Activated T-cell treated with anti-CD3 and anti-CD28 coated beads for 24 hours (primary cell): ENCODE measurements around the gene CCL26.

Experiments used
- DNase-seq: peaks from one replicate; pipeline ENCODE4 v3.0.0-alpha.2; 2020; ENCODE audit warnings: low read depth

Gene CCL26

DNA sequence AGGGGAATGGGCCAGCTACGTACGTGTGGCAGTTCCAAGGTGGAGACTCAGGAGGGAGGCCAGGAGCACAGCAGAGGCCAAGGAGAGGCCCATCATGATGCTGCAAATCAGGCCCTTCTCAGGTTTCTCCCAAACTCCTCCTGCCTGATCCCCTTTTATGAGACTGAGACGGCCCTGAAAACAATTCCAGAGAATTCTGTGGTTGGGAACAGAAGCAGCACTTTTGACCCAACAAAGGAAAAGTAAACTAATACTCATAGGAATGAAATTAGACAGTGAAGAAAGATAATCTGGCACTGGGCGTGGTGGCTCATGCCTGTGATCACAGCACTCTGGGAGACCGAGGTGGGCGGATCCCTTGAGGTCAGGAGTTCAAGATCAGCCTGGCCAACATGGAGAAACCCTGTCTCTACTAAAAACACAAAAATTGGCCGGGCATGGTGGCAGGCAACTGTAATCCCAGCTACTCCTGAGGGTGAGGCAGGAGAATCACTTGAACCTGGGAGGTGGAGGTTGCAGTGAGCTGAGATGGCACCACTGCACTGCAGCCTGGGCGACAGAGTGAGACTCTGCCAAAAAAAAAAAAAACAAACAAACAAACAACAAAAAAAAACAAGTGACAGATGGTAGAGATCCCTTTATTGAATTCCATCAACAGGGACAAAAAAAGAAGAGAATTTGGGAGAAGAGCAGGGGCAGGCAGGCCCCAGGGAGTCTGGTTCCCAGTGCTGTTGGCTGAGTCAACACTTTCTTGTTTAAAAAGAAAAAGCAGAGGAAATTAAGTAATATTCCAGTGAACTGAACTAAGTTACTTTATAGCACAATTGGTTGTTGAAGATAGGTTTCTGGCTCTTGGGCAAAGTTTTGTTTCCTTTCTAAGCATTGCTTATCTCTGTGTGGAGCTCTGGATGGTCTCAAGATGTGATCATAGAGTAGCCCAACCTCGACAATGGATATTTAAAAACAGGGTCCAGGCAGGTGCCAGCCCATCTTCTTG lies at the start of gene CCL26:
TSS of gene CCL26 (minus strand) at position 131 of the 997 bp plus-strand sequence. CDS start at position 96, 35 bp downstream.
- no peak for DNase-seq

- DNase-seq: no peak
Observed at GRCh38 chr7:75820688-75821087, 48.7 kb upstream of the CCL26 start.

- no peak for DNase-seq
Observed at GRCh38 chr7:75819711-75820110, 47.7 kb upstream of the CCL26 start.

- DNase-seq: no peak
Observed at GRCh38 chr7:75818472-75818871, 46.5 kb upstream of the CCL26 start.

DNA sequence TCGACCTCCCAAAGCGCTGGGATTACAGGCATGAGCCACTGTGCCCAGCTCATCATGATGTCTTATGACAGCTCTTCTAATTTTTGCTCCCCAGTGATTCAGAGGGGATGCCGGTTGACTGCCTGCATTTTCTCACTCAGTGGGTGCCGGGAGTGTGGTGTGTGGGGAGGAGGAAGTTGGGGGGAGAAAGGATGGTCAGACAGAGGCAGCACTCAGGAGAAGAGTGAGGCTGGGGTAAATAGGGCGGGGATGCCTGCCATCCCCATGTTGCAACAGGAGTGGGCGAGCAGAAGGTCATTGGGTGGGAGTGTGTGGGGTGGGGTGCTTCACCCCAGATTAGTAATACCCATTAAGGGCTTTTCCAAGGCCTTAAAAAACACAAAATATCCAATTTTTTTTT lies 45.1 kb upstream of the CCL26 start:
- DNase-seq: no peak

- DNase-seq: no peak
Observed at GRCh38 chr7:75815418-75816064, 43.5 kb upstream of the CCL26 start.

GRCh38 chr7:75814407-75814947 lies 42.5 kb upstream of the CCL26 start:
- DNase-seq: no peak

DNA sequence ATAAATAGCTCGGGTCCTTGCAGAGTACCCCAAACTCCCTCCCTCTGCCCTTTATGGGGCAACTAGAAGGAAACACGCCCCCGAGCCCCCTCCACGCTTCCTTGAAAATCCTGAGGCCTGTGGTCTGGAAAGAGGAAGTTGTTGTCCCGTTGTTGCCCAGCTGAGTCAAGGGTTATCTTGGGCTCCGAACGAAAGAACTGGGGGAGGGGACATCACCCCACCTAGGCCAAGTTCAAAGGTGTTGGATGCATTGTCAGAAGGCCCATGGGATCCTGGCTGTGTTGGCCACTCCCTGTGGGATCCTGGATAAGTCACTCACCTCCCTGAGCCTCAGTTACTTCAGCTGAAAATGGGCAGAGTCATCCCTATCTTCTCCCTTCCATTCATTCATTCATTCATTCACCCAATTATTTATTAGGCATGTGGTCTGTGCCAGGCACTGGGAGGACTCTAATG lies 41.8 kb upstream of the CCL26 start, which contains the start of gene CCL24:
TSS of gene CCL24 (minus strand) at position 26 of the 456 bp plus-strand sequence. CDS start 91 bp downstream, outside the sequence.
- DNase-seq: no peak

GRCh38 chr7:75813084-75813483 lies 41.1 kb upstream of the CCL26 start:
- DNase-seq: no peak

GRCh38 chr7:75811894-75812678 lies 40.1 kb upstream of the CCL26 start:
- DNase-seq: no peak

DNA sequence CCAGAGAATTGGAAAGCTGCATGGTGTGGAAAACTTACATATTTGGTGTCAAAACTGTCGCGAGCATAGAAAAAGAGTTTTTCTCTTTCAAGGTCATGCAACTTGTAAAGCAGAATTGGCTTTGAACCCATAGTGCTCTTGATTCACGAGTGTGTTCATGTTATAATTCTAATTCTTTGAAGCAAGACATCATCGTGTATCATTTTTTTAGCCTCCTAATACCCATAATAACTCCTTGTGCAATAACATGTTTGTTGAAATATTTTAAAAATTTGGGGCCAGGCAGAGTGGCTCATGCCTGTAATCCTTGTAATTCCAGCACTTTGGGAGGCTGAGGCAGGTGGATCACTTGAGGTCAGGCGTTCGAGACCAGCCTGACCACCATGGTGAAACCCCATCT lies 37.4 kb upstream of the CCL26 start:
- no peak for DNase-seq

- no peak for DNase-seq
Observed at GRCh38 chr7:75808106-75808505, 36.1 kb upstream of the CCL26 start.

DNA sequence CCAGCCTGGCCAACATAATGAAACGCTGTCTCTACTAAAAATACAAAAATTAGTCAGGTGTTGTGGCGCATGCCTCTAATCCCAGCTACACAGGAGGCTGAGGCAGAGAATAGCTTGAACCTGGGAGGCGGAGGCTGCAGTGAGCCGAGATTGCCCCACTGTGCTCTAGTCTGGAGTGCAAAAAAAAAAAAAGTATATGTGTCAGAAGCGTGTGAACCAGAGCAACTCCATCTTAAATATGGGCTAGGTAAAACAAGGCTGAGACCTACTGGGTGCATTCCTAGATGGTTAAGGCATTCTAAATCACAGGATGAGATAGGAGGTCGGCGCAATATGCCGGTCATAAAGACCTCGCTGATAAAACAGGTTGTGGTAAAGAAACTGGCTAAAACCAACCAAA lies 35.4 kb upstream of the CCL26 start:
- no peak for DNase-seq

GRCh38 chr7:75806560-75807307 lies 34.7 kb upstream of the CCL26 start:
- no peak for DNase-seq

- no peak for DNase-seq
Observed at GRCh38 chr7:75804705-75805104, 32.7 kb upstream of the CCL26 start.

GRCh38 chr7:75804004-75804403 lies 32.0 kb upstream of the CCL26 start:
- DNase-seq: no peak

GRCh38 chr7:75802552-75802821 lies 30.5 kb upstream of the CCL26 start:
- no peak for DNase-seq

GRCh38 chr7:75798770-75799169 lies 26.8 kb upstream of the CCL26 start:
- DNase-seq: no peak

DNA sequence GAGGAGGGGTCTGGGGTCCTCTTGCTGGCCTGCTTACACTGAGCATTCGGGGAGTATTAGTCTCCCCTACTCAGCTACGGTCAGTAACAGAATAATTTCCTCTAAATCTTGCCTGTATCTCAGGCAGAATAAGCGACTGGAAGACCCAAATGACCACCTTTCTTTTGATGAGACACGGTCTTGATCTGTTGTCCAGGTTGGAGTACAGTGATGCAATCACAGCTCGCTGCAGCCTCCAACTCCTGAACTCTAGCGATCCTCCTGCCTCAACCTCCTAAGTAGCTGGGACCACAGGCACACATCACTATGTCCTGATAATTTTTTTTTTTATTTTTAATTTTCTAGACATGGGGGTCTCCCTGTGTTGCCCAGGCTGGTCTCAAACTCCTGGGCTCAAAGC lies 24.4 kb upstream of the CCL26 start:
- DNase-seq: no peak

DNA sequence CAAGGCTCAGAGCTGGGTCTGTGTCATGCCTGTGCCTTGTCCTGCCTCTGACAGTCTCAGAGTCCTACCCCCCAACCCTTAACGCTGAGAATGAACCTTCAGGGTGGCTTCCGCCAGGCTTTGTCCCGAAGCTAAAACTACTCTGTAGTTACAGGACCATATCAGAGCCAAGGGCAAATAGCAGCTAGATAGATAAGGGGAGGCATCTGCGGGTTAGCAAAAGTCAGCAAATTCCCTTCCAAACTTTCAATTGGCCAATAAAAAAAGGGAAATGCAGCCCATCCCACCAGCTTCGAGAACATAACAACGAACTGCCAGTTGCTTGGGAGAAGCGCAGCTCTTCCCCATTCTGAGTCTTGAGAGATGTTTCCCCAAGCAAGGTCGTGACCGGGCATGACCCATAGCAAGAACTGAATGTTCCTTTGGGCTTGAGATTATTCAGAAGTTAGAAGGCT lies 23.8 kb upstream of the CCL26 start:
- no peak for DNase-seq

- no peak for DNase-seq
Observed at GRCh38 chr7:75793676-75794075, 21.7 kb upstream of the CCL26 start.
